OCI-LY3 (cell line): ENCODE data around the gene KRT79.

Source experiments
- H2AFZ ChIP-seq: fragments of 200-600, 300-600 bp; shearing (Covaris generic); 2 replicates; pipeline ENCODE4 v1.6.0; 2014; ENCODE audit warnings: antibody characterized with exemption, low read depth, low read length
- H3K27ac ChIP-seq: fragments of 200-600, 300-600 bp; sonication (generic); 2 replicates; pipeline ENCODE4 v1.5.1; 2014; ENCODE audit warnings: mild to moderate bottlenecking, low read length, moderate library complexity, mixed read lengths
- H3K27me3 ChIP-seq: fragments of 200-600, 300-600 bp; sonication (generic); 2 replicates; pipeline ENCODE4 v1.6.1; 2014; ENCODE audit warnings: low read depth, low read length, mixed read lengths
- H3K36me3 ChIP-seq: fragments of 200-600, 300-600 bp; sonication (generic); replicated peaks from 2 replicates; pipeline ENCODE3; 2014; ENCODE audit warnings: low read depth, low read length, mixed read lengths
- H3K4me1 ChIP-seq: fragments of 300-600, 200-600 bp; sonication (generic); 2 replicates; pipeline ENCODE4 v1.6.1; 2014; ENCODE audit warnings: low read length, mixed read lengths
- H3K4me2 ChIP-seq: fragments of 200-600, 300-600 bp; sonication (generic); 2 replicates; pipeline ENCODE4 v1.6.1; 2014; ENCODE audit warnings: low read length, mixed read lengths
- H3K4me3 ChIP-seq: fragments of 300-600, 200-600 bp; sonication (generic); 2 replicates; pipeline ENCODE4 v1.5.1; 2014; ENCODE audit warnings: antibody characterized with exemption, mild to moderate bottlenecking, low read length, moderate library complexity
- H3K79me2 ChIP-seq: fragments of 300-600, 200-600 bp; shearing (Covaris generic); 2 replicates; pipeline ENCODE4 v1.6.1; 2014; ENCODE audit warnings: mild to moderate bottlenecking, low read length, mixed read lengths
- H3K9ac ChIP-seq: fragments of 300-600, 200-600 bp; shearing (Covaris generic); 2 replicates; pipeline ENCODE4 v1.6.0; 2014; ENCODE audit warnings: mild to moderate bottlenecking, low read length, moderate library complexity
- H3K9me3 ChIP-seq: fragments of 200-600, 300-600 bp; shearing (Covaris generic); 2 replicates; pipeline ENCODE4 v1.6.1; 2014; ENCODE audit warnings: low read length, mixed read lengths; ENCODE audit not compliant: insufficient read depth
- H4K20me1 ChIP-seq: fragments of 200-600, 300-600 bp; sonication (generic); 2 replicates; pipeline ENCODE4 v1.6.1; 2016; ENCODE audit warnings: low read length, mixed read lengths; ENCODE audit not compliant: insufficient read depth
- EZH2phosphoT487 ChIP-seq: fragments of 200-600 bp; shearing (Covaris generic); IDR thresholded peaks from 2 replicates; pipeline ENCODE4 v1.6.1; 2018; ENCODE audit warnings: antibody characterized with exemption, mixed run types, low read depth
- TF ChIP-seq, protein P1 (sequence below): fragments of 200-600, 300-600 bp; sonication (generic); IDR thresholded peaks from 2 replicates; pipeline ENCODE4 v1.5.1; 2014; ENCODE audit warnings: antibody characterized with exemption, low read length, low read depth

KRT79 gene

DNA sequence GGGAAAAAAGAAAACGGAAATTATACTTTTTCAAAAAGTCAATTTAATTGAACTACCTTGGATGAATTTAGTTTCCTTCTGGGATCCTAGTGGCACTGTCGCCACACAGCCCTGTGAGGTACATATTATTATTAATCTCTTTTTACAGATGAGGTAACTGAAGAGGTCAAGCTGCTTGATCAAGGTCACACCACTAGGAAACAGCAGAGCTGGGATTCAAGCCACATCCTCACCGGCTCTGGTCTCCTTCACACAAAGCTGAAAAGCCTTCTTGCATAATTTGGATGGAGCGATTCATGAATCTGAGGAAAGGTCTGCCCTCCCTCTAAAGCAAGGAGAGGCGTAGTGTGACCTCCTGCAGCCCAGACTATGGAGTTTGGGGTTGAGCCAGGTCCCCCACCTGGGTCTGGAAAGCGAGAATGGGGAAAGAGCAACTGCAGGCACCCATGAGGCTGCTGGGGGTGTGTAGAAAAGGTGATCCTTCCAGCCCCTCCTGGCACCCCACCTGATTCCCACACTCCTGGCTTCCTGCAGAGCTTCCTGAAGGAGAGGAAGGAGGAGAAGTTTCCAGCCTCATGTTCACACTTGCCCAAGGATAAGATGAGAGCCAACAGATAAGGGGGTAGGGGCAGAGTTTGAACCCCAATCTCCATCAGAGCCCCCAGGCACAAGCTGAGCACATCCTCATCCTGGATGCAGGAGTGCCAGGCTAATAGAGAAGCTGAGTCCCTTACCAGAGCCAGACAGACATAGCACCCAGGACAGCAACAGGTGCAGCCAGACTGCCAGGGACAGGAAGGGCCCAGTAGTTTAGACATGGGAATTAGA, 3.9 kb upstream of the KRT79 start:
- peaks cover 6% of the 10 kb centered on the region for H3K4me1 ChIP-seq
- no peaks in the 10 kb centered on the region for H3K79me2 ChIP-seq
- no peaks in the 10 kb centered on the region for H4K20me1 ChIP-seq
- peaks cover 35% of the 10 kb centered on the region for H3K27me3 ChIP-seq
- H3K36me3 ChIP-seq = no peaks in the 10 kb centered on the region
- H2AFZ ChIP-seq = no peak overlapping the region
- no peak overlapping the region for H3K4me2 ChIP-seq
- H3K9ac ChIP-seq = no peak overlapping the region
- no peak overlapping the region for H3K27ac ChIP-seq
- no peaks in the 10 kb centered on the region for H3K9me3 ChIP-seq
- no peak for TF ChIP-seq EZH2phosphoT487
- TF ChIP-seq, protein P1, sequence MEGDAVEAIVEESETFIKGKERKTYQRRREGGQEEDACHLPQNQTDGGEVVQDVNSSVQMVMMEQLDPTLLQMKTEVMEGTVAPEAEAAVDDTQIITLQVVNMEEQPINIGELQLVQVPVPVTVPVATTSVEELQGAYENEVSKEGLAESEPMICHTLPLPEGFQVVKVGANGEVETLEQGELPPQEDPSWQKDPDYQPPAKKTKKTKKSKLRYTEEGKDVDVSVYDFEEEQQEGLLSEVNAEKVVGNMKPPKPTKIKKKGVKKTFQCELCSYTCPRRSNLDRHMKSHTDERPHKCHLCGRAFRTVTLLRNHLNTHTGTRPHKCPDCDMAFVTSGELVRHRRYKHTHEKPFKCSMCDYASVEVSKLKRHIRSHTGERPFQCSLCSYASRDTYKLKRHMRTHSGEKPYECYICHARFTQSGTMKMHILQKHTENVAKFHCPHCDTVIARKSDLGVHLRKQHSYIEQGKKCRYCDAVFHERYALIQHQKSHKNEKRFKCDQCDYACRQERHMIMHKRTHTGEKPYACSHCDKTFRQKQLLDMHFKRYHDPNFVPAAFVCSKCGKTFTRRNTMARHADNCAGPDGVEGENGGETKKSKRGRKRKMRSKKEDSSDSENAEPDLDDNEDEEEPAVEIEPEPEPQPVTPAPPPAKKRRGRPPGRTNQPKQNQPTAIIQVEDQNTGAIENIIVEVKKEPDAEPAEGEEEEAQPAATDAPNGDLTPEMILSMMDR = no peak
- no peak overlapping the region for H3K4me3 ChIP-seq

DNA sequence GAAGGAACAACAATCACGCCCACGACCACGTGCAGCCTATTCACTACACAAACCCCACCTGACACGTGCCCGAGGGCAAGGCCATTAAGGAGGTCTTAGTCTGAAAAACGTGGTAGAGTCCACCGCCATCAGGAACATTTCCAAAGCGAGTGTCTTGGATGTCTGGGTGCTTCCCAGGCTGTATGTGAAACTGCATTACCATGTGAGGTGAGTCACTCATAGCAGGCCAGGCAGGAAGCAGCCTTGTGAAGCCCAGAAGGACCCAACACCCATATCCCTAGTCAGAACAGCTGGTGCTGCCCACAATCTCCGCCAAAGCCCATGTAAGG, 3.3 kb upstream of the KRT79 start:
- H4K20me1 ChIP-seq = no peaks in the 10 kb centered on the region
- no peak overlapping the region for H3K4me2 ChIP-seq

DNA sequence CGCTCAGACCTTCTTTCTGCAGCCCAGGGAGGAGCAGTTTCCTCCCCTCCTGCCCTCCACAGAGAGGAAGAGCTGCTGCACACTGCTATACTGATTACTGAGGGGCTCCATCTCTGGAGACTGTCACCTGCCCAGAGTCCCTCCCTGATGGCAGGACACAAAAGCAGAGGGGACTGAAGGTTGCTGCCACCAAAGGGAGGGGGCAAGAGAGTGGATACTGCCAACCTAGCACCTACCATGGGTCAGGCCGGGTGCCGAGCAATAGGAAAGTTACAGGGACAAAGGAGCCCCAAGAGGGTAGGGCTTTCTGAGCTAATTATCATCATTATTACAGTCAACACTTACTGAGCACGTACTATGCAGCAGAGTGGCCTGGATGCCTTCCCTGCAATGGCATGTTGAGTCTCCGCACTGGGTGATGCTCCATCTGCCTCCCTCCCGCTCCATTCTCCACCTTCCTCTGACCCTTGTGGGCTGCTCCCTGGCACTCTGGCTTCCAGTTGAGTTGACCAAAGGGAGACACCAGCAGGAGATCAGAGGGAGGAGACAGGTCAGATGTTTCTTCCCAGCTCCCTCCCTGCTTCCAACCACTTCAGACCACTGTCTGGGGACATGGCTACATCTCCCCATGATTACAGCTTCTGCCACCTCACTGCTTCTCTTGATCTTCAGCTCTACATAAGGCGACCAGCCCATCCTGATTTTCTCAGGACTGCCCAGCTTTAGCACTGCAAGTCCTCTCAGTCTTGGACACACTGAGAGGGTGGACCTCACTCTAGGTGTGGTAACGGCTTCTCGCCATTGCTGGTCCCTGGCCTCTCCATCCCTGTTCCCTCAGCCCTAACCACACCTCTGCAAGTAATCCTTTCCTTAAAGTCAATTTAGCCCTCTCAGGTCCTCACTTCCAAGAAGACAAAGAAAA, 2.6 kb upstream of the KRT79 start:
- TF ChIP-seq EZH2phosphoT487 = no peak
- TF ChIP-seq, protein P1 = no peak
- H3K4me1 ChIP-seq = peaks cover 6% of the 10 kb centered on the region
- no peak overlapping the region for H2AFZ ChIP-seq
- no peak overlapping the region for H3K27ac ChIP-seq
- peaks cover 29% of the 10 kb centered on the region for H3K27me3 ChIP-seq
- H3K36me3 ChIP-seq = no peaks in the 10 kb centered on the region
- no peak overlapping the region for H3K9ac ChIP-seq
- H3K9me3 ChIP-seq = no peaks in the 10 kb centered on the region
- no peak overlapping the region for H3K4me3 ChIP-seq
- no peaks in the 10 kb centered on the region for H3K79me2 ChIP-seq
- H4K20me1 ChIP-seq = no peaks in the 10 kb centered on the region
- H3K4me2 ChIP-seq = no peak overlapping the region

More for the DNA sequence above, 3.3 kb upstream of the KRT79 start:
- Histone ChIP-seq H3K79me2 (no peaks in the 10 kb centered on the region), H3K27ac (no peak overlapping the region), H3K27me3 (peaks cover 35% of the 10 kb centered on the region), H3K9ac (no peak overlapping the region), H3K4me3 (no peak overlapping the region), H3K36me3 (no peaks in the 10 kb centered on the region), H3K4me1 (peaks cover 6% of the 10 kb centered on the region), H2AFZ (no peak overlapping the region), H3K9me3 (no peaks in the 10 kb centered on the region)
- TF ChIP-seq, protein P1 = no peak
- no peak for TF ChIP-seq EZH2phosphoT487

DNA sequence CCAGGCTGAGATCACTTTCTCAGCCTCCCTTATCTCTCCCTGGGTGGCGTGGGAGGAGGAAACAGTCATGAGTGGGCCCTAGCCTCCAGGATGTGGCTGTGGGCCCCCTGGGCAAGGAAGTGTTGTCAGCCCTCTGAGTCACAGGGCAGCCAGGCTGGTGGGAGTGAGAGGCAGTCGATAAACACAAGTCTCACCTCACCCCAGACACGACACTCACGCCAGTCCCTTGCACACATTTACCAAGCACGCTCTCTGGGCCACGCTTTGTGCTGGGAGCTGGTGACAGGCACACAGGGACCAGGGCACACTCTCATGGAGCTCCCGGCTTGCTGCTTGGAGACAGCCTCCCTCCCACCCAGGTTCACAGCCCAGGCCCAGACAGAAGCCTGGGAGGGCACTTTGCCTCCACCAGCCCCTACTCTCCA, 1.9 kb upstream of the KRT79 start:
- Histone ChIP-seq H3K9ac (no peak overlapping the region), H2AFZ (no peak overlapping the region), H3K4me3 (no peak overlapping the region), H3K36me3 (no peaks in the 10 kb centered on the region), H3K27me3 (peaks cover 29% of the 10 kb centered on the region), H4K20me1 (no peaks in the 10 kb centered on the region), H3K27ac (no peak overlapping the region), H3K9me3 (no peaks in the 10 kb centered on the region), H3K79me2 (no peaks in the 10 kb centered on the region), H3K4me1 (peaks cover 6% of the 10 kb centered on the region), H3K4me2 (no peak overlapping the region)
- TF ChIP-seq, protein P1 = no peak
- TF ChIP-seq EZH2phosphoT487 = no peak
